ENCODE results near the gene HELZ2.

GRCh38 chr20:63552481-63553249, 21.4 kb downstream of the HELZ2 start:
- TF ChIP-seq CTCF (IDR thresholded peaks at IDR 0.05; ENCODE audit: insufficient read depth, low read depth, low read length) (no peak), EZH2 (IDR thresholded peaks at IDR 0.05; ENCODE audit: insufficient read depth, low read length) (no peak)
